ENCODE data around the gene DVL2.

Gene DVL2

DNA sequence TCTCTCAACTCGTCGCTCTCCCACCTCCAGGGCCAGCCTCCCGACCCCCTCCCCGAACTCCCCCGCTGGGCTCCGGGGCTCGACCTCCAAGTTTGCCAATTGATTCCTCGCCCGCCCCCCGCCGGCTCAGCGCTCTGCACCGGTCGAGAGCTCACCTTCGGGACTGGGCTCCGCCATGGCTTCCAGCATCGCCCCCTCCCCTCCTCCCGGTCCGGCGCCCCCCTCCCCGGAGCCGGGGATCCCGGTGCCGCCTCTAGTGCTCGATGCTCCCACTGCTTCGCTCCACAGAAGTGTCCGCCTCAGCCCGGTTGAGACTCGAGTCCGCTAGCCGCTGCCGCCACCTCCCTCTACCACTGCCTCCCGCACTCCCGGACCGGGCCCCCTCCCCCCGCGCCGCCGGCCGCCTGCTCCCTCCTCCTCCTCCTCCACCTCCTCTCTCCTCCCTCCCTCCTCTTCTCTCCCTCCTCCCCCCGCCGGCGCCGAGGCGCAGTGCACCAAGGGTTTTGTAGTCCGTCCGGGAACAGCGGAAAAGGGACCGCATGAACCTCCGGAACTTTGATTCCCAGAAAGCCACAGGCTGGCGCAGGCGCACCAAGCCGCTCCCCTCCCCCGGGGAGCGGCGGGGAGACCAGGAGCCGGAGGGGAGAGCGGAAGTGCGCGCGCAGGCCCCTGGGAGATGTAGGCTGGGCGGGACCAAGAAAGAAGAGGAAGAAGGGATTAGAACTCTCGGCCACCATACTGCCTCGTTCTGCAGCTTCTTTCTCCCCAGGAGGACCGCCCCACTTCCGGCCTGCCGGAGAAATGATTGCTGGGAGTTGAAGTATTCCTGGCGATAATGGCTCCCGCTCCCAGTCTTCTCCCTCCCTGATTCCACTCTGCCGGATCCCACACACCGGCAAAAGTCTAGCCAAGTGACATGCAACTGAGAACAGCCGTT, 5.0 kb upstream of the DVL2 start, which contains the start of gene PHF23 (continued):
- peak; percentile 5; the same call in 1 of the 2 replicates for TF ChIP-seq ZSCAN30 (tag by site-specific recombination; IDR thresholded peaks at IDR 0.05)
- no peak for TF ChIP-seq SETDB1 (IDR thresholded peaks at IDR 0.05; ENCODE audit: insufficient read length, low read length)
- TF ChIP-seq ZNF350 (tag by site-specific recombination; IDR thresholded peaks at IDR 0.05): no peak
- TF ChIP-seq, protein P1, sequence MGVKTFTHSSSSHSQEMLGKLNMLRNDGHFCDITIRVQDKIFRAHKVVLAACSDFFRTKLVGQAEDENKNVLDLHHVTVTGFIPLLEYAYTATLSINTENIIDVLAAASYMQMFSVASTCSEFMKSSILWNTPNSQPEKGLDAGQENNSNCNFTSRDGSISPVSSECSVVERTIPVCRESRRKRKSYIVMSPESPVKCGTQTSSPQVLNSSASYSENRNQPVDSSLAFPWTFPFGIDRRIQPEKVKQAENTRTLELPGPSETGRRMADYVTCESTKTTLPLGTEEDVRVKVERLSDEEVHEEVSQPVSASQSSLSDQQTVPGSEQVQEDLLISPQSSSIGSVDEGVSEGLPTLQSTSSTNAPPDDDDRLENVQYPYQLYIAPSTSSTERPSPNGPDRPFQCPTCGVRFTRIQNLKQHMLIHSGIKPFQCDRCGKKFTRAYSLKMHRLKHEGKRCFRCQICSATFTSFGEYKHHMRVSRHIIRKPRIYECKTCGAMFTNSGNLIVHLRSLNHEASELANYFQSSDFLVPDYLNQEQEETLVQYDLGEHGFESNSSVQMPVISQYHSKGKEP (tag by site-specific recombination; IDR thresholded peaks at IDR 0.05): no peak
- TF ChIP-seq ZFP37 (tag by site-specific recombination; IDR thresholded peaks at IDR 0.05): peak; percentile 62; the same call in 1 of the 2 replicates
- TF ChIP-seq ZNF37A (tag by site-specific recombination; IDR thresholded peaks at IDR 0.05): no peak
- TF ChIP-seq, protein P2, sequence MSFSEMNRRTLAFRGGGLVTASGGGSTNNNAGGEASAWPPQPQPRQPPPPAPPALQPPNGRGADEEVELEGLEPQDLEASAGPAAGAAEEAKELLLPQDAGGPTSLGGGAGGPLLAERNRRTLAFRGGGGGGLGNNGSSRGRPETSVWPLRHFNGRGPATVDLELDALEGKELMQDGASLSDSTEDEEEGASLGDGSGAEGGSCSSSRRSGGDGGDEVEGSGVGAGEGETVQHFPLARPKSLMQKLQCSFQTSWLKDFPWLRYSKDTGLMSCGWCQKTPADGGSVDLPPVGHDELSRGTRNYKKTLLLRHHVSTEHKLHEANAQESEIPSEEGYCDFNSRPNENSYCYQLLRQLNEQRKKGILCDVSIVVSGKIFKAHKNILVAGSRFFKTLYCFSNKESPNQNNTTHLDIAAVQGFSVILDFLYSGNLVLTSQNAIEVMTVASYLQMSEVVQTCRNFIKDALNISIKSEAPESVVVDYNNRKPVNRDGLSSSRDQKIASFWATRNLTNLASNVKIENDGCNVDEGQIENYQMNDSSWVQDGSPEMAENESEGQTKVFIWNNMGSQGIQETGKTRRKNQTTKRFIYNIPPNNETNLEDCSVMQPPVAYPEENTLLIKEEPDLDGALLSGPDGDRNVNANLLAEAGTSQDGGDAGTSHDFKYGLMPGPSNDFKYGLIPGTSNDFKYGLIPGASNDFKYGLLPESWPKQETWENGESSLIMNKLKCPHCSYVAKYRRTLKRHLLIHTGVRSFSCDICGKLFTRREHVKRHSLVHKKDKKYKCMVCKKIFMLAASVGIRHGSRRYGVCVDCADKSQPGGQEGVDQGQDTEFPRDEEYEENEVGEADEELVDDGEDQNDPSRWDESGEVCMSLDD (tag by site-specific recombination; IDR thresholded peaks at IDR 0.05): peak; percentile 73
- no peak for TF ChIP-seq ZNF19 (tag by site-specific recombination; IDR thresholded peaks at IDR 0.05; ENCODE audit: low read depth)
- TF ChIP-seq, protein P3, sequence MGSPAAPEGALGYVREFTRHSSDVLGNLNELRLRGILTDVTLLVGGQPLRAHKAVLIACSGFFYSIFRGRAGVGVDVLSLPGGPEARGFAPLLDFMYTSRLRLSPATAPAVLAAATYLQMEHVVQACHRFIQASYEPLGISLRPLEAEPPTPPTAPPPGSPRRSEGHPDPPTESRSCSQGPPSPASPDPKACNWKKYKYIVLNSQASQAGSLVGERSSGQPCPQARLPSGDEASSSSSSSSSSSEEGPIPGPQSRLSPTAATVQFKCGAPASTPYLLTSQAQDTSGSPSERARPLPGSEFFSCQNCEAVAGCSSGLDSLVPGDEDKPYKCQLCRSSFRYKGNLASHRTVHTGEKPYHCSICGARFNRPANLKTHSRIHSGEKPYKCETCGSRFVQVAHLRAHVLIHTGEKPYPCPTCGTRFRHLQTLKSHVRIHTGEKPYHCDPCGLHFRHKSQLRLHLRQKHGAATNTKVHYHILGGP (tag by site-specific recombination; IDR thresholded peaks at IDR 0.05): no peak
- peak; percentile 99 for TF ChIP-seq ZNF76 (tag by site-specific recombination; IDR thresholded peaks at IDR 0.05; ENCODE audit: borderline replicate concordance, low read depth)
- TF ChIP-seq ZNF157 (tag by site-specific recombination; IDR thresholded peaks at IDR 0.05): no peak
- no peak for TF ChIP-seq ZNF214 (tag by site-specific recombination; IDR thresholded peaks at IDR 0.05; ENCODE audit: borderline replicate concordance)
- TF ChIP-seq ZNF664 (tag by site-specific recombination; IDR thresholded peaks at IDR 0.05): no peak
- no peak; the same call in 1 of the 2 replicates for TF ChIP-seq ZNF785 (tag by site-specific recombination; IDR thresholded peaks at IDR 0.05)
- TF ChIP-seq, protein P4, sequence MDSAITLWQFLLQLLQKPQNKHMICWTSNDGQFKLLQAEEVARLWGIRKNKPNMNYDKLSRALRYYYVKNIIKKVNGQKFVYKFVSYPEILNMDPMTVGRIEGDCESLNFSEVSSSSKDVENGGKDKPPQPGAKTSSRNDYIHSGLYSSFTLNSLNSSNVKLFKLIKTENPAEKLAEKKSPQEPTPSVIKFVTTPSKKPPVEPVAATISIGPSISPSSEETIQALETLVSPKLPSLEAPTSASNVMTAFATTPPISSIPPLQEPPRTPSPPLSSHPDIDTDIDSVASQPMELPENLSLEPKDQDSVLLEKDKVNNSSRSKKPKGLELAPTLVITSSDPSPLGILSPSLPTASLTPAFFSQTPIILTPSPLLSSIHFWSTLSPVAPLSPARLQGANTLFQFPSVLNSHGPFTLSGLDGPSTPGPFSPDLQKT (IDR thresholded peaks at IDR 0.05; ENCODE audit: borderline replicate concordance, low read depth, low read length): peak; percentile 74; the same call in 1 of the 2 replicates
- TF ChIP-seq ZBTB48 (tag by site-specific recombination; IDR thresholded peaks at IDR 0.05): no peak
- TF ChIP-seq, protein P5, sequence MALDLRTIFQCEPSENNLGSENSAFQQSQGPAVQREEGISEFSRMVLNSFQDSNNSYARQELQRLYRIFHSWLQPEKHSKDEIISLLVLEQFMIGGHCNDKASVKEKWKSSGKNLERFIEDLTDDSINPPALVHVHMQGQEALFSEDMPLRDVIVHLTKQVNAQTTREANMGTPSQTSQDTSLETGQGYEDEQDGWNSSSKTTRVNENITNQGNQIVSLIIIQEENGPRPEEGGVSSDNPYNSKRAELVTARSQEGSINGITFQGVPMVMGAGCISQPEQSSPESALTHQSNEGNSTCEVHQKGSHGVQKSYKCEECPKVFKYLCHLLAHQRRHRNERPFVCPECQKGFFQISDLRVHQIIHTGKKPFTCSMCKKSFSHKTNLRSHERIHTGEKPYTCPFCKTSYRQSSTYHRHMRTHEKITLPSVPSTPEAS (tag by site-specific recombination; IDR thresholded peaks at IDR 0.05): no peak
- no peak for TF ChIP-seq ZNF311 (tag by site-specific recombination; IDR thresholded peaks at IDR 0.05; ENCODE audit: borderline replicate concordance)
- TF ChIP-seq ZNF274 (IDR thresholded peaks at IDR 0.05; ENCODE audit: low read length): no peak
- TF ChIP-seq ZNF274 (tag by site-specific recombination; IDR thresholded peaks at IDR 0.05; ENCODE audit: borderline replicate concordance): no peak
- TF ChIP-seq, protein P6, sequence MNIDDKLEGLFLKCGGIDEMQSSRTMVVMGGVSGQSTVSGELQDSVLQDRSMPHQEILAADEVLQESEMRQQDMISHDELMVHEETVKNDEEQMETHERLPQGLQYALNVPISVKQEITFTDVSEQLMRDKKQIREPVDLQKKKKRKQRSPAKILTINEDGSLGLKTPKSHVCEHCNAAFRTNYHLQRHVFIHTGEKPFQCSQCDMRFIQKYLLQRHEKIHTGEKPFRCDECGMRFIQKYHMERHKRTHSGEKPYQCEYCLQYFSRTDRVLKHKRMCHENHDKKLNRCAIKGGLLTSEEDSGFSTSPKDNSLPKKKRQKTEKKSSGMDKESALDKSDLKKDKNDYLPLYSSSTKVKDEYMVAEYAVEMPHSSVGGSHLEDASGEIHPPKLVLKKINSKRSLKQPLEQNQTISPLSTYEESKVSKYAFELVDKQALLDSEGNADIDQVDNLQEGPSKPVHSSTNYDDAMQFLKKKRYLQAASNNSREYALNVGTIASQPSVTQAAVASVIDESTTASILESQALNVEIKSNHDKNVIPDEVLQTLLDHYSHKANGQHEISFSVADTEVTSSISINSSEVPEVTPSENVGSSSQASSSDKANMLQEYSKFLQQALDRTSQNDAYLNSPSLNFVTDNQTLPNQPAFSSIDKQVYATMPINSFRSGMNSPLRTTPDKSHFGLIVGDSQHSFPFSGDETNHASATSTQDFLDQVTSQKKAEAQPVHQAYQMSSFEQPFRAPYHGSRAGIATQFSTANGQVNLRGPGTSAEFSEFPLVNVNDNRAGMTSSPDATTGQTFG (tag by site-specific recombination; IDR thresholded peaks at IDR 0.05; ENCODE audit: borderline replicate concordance): no peak
- TF ChIP-seq, protein P7, sequence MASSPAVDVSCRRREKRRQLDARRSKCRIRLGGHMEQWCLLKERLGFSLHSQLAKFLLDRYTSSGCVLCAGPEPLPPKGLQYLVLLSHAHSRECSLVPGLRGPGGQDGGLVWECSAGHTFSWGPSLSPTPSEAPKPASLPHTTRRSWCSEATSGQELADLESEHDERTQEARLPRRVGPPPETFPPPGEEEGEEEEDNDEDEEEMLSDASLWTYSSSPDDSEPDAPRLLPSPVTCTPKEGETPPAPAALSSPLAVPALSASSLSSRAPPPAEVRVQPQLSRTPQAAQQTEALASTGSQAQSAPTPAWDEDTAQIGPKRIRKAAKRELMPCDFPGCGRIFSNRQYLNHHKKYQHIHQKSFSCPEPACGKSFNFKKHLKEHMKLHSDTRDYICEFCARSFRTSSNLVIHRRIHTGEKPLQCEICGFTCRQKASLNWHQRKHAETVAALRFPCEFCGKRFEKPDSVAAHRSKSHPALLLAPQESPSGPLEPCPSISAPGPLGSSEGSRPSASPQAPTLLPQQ (tag by site-specific recombination; IDR thresholded peaks at IDR 0.05): no peak
- no peak for TF ChIP-seq TCF7L2 (IDR thresholded peaks at IDR 0.05; ENCODE audit: borderline replicate concordance, low read depth, low read length)
- TF ChIP-seq, protein P8, sequence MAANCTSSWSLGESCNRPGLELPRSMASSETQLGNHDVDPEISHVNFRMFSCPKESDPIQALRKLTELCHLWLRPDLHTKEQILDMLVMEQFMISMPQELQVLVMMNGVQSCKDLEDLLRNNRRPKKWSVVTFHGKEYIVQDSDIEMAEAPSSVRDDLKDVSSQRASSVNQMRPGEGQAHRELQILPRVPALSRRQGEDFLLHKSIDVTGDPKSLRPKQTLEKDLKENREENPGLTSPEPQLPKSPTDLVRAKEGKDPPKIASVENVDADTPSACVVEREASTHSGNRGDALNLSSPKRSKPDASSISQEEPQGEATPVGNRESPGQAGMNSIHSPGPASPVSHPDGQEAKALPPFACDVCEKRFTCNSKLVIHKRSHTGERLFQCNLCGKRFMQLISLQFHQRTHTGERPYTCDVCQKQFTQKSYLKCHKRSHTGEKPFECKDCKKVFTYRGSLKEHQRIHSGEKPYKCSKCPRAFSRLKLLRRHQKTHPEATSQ (tag by site-specific recombination; IDR thresholded peaks at IDR 0.05): no peak

All from HEK293 (cell line).